MM.1S (cell line): ENCODE results near the gene NELFA.

ENCODE experiments used
- DNase-seq: peaks from one replicate; pipeline ENCODE4 v3.0.0-alpha.2; 2015
- H2AFZ ChIP-seq: fragments of 300-600 bp; sonication (generic); 2 replicates; pipeline ENCODE4 v1.6.0; 2016; ENCODE audit warnings: antibody characterized with exemption, low read length
- H3F3A ChIP-seq: fragments of 300-600 bp; sonication (generic); 2 replicates; pipeline ENCODE4 v1.6.1; 2016; ENCODE audit warnings: mild to moderate bottlenecking, antibody characterized with exemption, low read length, moderate library complexity, mixed read lengths; ENCODE audit not compliant: insufficient read depth
- H3K27ac ChIP-seq: fragments of 300-600 bp; sonication (generic); 2 replicates; pipeline ENCODE4 v1.5.1; 2016; ENCODE audit warnings: mild to moderate bottlenecking, low read length
- H3K27me3 ChIP-seq: fragments of 300-600 bp; sonication (generic); replicated peaks from 2 replicates; pipeline ENCODE4 v1.6.0; 2016; ENCODE audit warnings: low read length; ENCODE audit not compliant: insufficient read depth
- H3K36me3 ChIP-seq: fragments of 300-600 bp; sonication (generic); replicated peaks from 2 replicates; pipeline ENCODE4 v1.6.1; 2016; ENCODE audit warnings: mild to moderate bottlenecking, low read length, mixed read lengths; ENCODE audit not compliant: insufficient read depth
- H3K4me1 ChIP-seq: fragments of 300-600 bp; sonication (generic); 2 replicates; pipeline ENCODE4 v1.6.1; 2016; ENCODE audit warnings: low read length, mixed read lengths
- H3K4me2 ChIP-seq: fragments of 300-600 bp; sonication (generic); 2 replicates; pipeline ENCODE4 v1.6.0; 2016; ENCODE audit warnings: low read depth, low read length
- H3K4me3 ChIP-seq: fragments of 300-600 bp; sonication (generic); 2 replicates; pipeline ENCODE4 v1.5.1; 2016; ENCODE audit warnings: low read length, mixed read lengths
- H3K79me2 ChIP-seq: fragments of 300-600 bp; sonication (generic); 2 replicates; pipeline ENCODE4 v1.6.1; 2016; ENCODE audit warnings: mixed run types, low read length, mixed read lengths
- H3K9ac ChIP-seq: fragments of 300-600 bp; sonication (generic); 2 replicates; pipeline ENCODE4 v1.6.1; 2016; ENCODE audit warnings: low read length, mixed read lengths
- H3K9me2 ChIP-seq: fragments of 300-600 bp; sonication (generic); replicated peaks from 2 replicates; pipeline ENCODE4 v1.6.1; 2016; ENCODE audit warnings: mild to moderate bottlenecking, low read length, mixed read lengths; ENCODE audit not compliant: insufficient read depth
- H3K9me3 ChIP-seq: fragments of 300-600 bp; sonication (generic); replicated peaks from 2 replicates; pipeline ENCODE4 v1.6.1; 2016; ENCODE audit warnings: mild to moderate bottlenecking, low read length, mixed read lengths; ENCODE audit not compliant: insufficient read depth
- H4K20me1 ChIP-seq: fragments of 300-600 bp; sonication (generic); 2 replicates; pipeline ENCODE4 v1.6.1; 2016; ENCODE audit warnings: mild to moderate bottlenecking, low read length, moderate library complexity, mixed read lengths; ENCODE audit not compliant: insufficient read depth
- EZH2 ChIP-seq: fragments of 300-600 bp; sonication (generic); optimal IDR thresholded peaks from 2 replicates; pipeline ENCODE3; 2017; ENCODE audit warnings: low read depth, mild to moderate bottlenecking, antibody characterized with exemption, low read length, mixed read lengths
- EZH2phosphoT487 ChIP-seq: fragments of 300-600 bp; sonication (generic); IDR thresholded peaks from 2 replicates; pipeline ENCODE4 v1.6.1; 2018; ENCODE audit warnings: antibody characterized with exemption, low read length
- TF ChIP-seq, protein P1 (sequence below): fragments of 300-600 bp; sonication (generic); IDR thresholded peaks from 2 replicates; pipeline ENCODE4 v1.5.1; 2016; ENCODE audit warnings: antibody characterized with exemption, low read length, mixed read lengths

NELFA gene

DNA sequence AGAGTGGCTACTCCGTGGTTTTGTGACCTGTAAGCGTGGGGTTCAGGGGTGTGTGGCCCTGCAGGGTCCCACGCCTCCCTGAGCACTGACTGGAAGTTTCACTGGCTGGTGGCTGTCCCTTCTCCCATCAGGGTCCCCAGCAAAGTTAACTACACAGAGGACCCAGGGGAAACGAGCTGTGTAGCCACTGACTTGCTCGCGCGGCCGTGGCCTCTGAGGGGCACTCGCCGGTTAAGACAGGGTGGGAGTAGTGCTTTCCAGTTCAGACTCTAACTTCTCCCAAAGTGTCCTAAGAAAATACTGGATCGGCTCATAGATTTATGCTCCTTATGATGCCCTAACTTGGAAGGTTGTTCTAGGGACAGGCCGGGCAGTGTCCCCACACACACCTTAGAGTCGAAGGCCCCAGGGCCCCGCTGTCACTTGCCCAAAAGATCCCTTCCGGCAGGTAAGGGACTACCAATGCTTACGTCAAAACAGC, 28.2 kb downstream of the NELFA start:
- Histone ChIP-seq H3K4me1 (no peaks in the 10 kb centered on the region), H3K9me2 (no peaks in the 10 kb centered on the region), H3K27me3 (no peaks in the 10 kb centered on the region), H3F3A (peaks cover 5% of the 10 kb centered on the region; the same call in 1 of the 2 replicates), H3K79me2 (no peaks in the 10 kb centered on the region), H3K27ac (no peak overlapping the region), H4K20me1 (no peaks in the 10 kb centered on the region), H3K9ac (no peak overlapping the region), H3K4me3 (no peak overlapping the region), H2AFZ (no peak overlapping the region), H3K4me2 (no peak overlapping the region), H3K36me3 (peaks cover 17% of the 10 kb centered on the region), H3K9me3 (no peaks in the 10 kb centered on the region)
- no peak for DNase-seq
- TF ChIP-seq EZH2phosphoT487 (no peak), EZH2 (no peak)
- TF ChIP-seq, protein P1, sequence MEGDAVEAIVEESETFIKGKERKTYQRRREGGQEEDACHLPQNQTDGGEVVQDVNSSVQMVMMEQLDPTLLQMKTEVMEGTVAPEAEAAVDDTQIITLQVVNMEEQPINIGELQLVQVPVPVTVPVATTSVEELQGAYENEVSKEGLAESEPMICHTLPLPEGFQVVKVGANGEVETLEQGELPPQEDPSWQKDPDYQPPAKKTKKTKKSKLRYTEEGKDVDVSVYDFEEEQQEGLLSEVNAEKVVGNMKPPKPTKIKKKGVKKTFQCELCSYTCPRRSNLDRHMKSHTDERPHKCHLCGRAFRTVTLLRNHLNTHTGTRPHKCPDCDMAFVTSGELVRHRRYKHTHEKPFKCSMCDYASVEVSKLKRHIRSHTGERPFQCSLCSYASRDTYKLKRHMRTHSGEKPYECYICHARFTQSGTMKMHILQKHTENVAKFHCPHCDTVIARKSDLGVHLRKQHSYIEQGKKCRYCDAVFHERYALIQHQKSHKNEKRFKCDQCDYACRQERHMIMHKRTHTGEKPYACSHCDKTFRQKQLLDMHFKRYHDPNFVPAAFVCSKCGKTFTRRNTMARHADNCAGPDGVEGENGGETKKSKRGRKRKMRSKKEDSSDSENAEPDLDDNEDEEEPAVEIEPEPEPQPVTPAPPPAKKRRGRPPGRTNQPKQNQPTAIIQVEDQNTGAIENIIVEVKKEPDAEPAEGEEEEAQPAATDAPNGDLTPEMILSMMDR: no peak

DNA sequence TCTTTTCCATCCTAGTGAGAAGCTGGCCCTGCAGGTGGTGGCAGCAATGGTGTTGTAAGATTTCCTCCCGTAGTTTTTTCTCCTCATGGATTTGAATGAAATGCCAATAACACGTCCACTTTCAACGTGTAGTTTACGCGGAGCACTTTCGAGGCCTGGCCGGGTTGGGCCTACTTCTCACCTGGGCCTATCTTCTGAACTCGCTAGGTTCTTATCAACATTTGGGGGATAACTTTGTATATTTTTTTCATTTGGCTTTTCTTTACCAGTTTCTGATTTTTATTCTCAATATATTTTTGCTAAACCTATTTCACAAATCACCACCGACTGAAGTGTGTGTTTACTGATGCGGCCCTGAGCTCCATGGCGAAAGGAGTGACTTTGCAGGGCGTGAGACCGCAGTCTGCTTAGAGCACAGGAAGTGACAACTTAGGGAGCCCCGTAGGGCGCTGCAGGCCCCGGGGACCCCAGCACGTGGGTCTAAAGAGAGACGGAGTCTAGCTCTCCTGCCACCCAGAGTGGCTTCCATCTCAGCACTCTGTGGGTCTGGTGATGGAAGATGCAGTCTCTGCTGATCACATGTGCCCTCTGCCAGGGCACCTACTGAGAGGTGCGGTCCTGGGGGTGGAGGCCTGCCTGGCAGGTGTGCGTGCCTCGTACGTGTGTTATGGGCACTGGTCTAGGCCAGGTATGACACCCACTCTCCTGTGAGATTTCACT, 29.1 kb downstream of the NELFA start:
- peaks cover 5% of the 10 kb centered on the region; the same call in 1 of the 2 replicates for H3F3A ChIP-seq
- 0 out of 2 replicates have a peak, but pooled peaks cover 3% of the 10 kb centered on the region for H3K79me2 ChIP-seq
- H3K4me2 ChIP-seq: no peak overlapping the region
- H3K9me3 ChIP-seq: no peaks in the 10 kb centered on the region
- H3K9me2 ChIP-seq: no peaks in the 10 kb centered on the region
- H3K27ac ChIP-seq: no peak overlapping the region
- H3K27me3 ChIP-seq: no peaks in the 10 kb centered on the region
- TF ChIP-seq, protein P1: no peak
- TF ChIP-seq EZH2phosphoT487 (no peak), EZH2 (no peak)
- no peak overlapping the region for H2AFZ ChIP-seq
- DNase-seq: peak; percentile 3
- no peak overlapping the region for H3K4me3 ChIP-seq
- H4K20me1 ChIP-seq: no peaks in the 10 kb centered on the region
- peaks cover 20% of the 10 kb centered on the region for H3K36me3 ChIP-seq
- no peaks in the 10 kb centered on the region for H3K4me1 ChIP-seq
- no peak overlapping the region for H3K9ac ChIP-seq

DNA sequence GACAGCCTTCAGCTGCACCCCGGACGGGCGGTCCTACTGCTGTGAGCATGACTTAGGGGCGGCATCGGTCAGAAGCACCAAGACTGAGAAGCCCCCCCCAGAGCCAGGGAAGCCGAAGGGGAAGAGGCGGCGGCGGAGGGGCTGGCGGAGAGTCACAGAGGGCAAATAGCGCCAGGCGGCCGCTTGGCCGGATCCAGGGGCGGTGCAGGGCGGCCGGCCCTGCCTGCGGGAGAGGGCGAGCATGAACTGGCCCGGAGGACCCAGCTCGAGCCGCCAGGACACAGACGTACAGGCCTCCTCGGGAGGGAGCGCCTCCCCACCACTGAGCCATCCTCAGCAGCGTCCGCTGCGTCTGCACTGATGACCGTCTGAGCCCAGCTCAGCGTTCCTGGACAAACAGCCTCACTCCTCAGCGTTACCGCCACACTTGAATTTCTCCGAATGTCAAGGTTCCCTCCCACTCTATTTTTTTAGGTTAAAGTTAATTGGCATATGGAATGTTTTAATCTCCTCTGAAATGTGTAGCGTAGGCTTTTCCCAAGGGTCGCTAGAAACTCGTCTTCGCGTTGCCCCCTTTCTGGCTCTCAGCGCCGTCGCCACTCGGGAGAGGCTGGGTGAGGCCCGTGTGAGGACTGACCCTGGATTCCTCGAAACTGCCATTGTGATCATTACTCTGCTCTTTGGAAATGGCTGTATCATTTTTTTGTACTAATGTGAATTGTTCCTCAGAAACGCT, 29.9 kb downstream of the NELFA start:
- H3F3A ChIP-seq: peaks cover 5% of the 10 kb centered on the region; the same call in 1 of the 2 replicates
- TF ChIP-seq, protein P1: no peak
- H3K4me1 ChIP-seq: no peaks in the 10 kb centered on the region
- no peaks in the 10 kb centered on the region for H3K27me3 ChIP-seq
- no peaks in the 10 kb centered on the region for H3K9me2 ChIP-seq
- no peak overlapping the region for H3K4me2 ChIP-seq
- no peak overlapping the region for H3K4me3 ChIP-seq
- no peaks in the 10 kb centered on the region for H3K9me3 ChIP-seq
- H4K20me1 ChIP-seq: no peaks in the 10 kb centered on the region
- no peak overlapping the region for H3K27ac ChIP-seq
- H3K79me2 ChIP-seq: 0 out of 2 replicates have a peak, but pooled peaks cover 5% of the 10 kb centered on the region
- H3K36me3 ChIP-seq: peaks cover 22% of the 10 kb centered on the region
- no peak overlapping the region for H3K9ac ChIP-seq
- no peak for DNase-seq
- H2AFZ ChIP-seq: no peak overlapping the region
